ENCODE results near the gene AGO3.
"Not testable (repeated sequence)": the region's sequence is repeated elsewhere in the genome, so short reads cannot be mapped to it uniquely, and the experiment has no call there.

The AGO3 gene

DNA sequence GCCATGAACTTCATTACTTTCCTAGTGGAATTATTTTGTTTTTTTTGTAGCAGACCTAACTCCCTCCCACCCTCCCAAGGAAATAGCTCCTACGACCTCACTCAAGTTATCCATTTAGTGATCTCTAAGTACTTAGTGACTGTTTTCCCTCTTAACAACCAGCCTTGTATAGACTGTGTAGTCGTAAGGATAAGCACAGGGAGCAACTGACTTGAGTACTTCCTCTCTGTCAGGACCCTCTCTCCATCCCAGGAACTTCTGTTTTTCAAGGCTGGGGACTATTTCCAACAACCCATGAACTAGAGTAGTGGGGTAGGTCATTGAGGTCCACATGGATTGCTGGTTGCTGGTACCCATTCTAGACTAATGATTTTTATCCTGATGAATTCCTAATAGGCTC is 46.0 kb upstream of the AGO3 start:
- H3K4me3 ChIP-seq (ENCODE audit: low read depth, low read length): no peak overlapping the region
- no peak for TF ChIP-seq POLR2A (IDR thresholded peaks at IDR 0.05; ENCODE audit: extremely low read depth, insufficient read length)
- TF ChIP-seq, protein P1, sequence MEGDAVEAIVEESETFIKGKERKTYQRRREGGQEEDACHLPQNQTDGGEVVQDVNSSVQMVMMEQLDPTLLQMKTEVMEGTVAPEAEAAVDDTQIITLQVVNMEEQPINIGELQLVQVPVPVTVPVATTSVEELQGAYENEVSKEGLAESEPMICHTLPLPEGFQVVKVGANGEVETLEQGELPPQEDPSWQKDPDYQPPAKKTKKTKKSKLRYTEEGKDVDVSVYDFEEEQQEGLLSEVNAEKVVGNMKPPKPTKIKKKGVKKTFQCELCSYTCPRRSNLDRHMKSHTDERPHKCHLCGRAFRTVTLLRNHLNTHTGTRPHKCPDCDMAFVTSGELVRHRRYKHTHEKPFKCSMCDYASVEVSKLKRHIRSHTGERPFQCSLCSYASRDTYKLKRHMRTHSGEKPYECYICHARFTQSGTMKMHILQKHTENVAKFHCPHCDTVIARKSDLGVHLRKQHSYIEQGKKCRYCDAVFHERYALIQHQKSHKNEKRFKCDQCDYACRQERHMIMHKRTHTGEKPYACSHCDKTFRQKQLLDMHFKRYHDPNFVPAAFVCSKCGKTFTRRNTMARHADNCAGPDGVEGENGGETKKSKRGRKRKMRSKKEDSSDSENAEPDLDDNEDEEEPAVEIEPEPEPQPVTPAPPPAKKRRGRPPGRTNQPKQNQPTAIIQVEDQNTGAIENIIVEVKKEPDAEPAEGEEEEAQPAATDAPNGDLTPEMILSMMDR (IDR thresholded peaks at IDR 0.05; ENCODE audit: low read depth, low read length): no peak
- no peak for TF ChIP-seq MYC (IDR thresholded peaks at IDR 0.05; ENCODE audit: low read depth, low read length)
- TF ChIP-seq, protein P2, sequence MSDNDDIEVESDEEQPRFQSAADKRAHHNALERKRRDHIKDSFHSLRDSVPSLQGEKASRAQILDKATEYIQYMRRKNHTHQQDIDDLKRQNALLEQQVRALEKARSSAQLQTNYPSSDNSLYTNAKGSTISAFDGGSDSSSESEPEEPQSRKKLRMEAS (IDR thresholded peaks at IDR 0.05; ENCODE audit: low read depth, low read length): no peak
- peak; percentile 23 for DNase-seq (ENCODE audit: low read depth)

DNA sequence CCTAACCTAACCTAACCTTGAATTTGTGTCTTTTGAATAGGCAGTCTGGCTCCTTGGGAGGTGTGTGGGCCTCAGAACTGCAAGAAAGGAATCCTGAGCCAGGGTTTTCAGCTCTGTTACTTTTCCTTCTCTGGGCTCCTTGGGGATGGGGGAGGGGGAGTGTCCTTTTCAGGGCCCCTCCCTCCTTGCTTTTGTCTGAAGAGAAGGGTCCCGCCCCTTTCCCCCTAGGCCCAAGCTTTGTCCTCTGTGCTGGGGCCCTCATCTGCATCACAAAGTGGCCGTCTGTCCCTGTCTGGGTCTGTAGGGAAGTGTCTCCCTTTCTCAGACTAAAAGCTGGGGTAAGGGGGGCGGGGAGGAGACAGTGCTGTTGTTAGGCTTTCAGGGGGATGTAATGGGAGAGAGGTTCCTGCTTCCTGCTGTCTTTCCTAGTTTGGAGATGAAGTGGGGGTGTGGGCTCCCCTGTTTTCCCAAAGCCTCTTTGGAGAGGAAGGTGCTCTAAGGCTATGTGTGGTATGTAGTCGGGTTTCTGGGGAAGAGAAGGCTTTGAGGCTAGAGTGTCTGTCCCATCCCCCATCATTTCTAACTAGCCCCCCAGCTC is 44.8 kb upstream of the AGO3 start:
- DNase-seq (ENCODE audit: low read depth): peak; percentile 18
- no peak overlapping the region for H3K4me3 ChIP-seq (ENCODE audit: low read depth, low read length)
- TF ChIP-seq MYC (IDR thresholded peaks at IDR 0.05; ENCODE audit: low read depth, low read length) (no peak), POLR2A (IDR thresholded peaks at IDR 0.05; ENCODE audit: extremely low read depth, insufficient read length) (no peak)
- TF ChIP-seq, protein P2 (IDR thresholded peaks at IDR 0.05; ENCODE audit: low read depth, low read length): no peak
- TF ChIP-seq, protein P1 (IDR thresholded peaks at IDR 0.05; ENCODE audit: low read depth, low read length): no peak

GRCh38 chr1:35886577-35887431 is 44.1 kb upstream of the AGO3 start:
- peak; percentile 69 for DNase-seq (ENCODE audit: low read depth)
- TF ChIP-seq POLR2A (IDR thresholded peaks at IDR 0.05; ENCODE audit: extremely low read depth, insufficient read length): no peak
- TF ChIP-seq, protein P2 (IDR thresholded peaks at IDR 0.05; ENCODE audit: low read depth, low read length): no peak
- TF ChIP-seq MYC (IDR thresholded peaks at IDR 0.05; ENCODE audit: low read depth, low read length): no peak
- TF ChIP-seq, protein P1 (IDR thresholded peaks at IDR 0.05; ENCODE audit: low read depth, low read length): no peak
- H3K4me3 ChIP-seq (ENCODE audit: low read depth, low read length): no peak overlapping the region

GRCh38 chr1:35887508-35887907 is 43.4 kb upstream of the AGO3 start:
- TF ChIP-seq POLR2A (IDR thresholded peaks at IDR 0.05; ENCODE audit: extremely low read depth, insufficient read length) (no peak), MYC (IDR thresholded peaks at IDR 0.05; ENCODE audit: low read depth, low read length) (no peak)
- TF ChIP-seq, protein P2 (IDR thresholded peaks at IDR 0.05; ENCODE audit: low read depth, low read length): no peak
- TF ChIP-seq, protein P1 (IDR thresholded peaks at IDR 0.05; ENCODE audit: low read depth, low read length): no peak
- no peak for DNase-seq (ENCODE audit: low read depth)

DNA sequence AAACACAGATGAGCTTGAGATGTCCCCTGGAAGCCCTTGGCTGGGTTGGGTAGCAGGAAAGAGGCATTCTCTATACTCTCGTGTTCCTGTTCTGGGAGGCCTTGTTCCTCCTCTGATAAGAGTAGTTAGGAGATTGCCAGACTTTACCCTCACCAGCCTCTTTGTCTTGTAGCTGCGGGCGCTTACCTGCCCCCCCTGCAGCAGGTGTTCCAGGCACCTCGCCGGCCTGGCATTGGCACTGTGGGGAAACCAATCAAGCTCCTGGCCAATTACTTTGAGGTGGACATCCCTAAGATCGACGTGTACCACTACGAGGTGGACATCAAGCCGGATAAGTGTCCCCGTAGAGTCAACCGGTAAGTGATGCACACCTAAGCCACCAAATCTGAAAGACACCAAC is 42.6 kb upstream of the AGO3 start:
- no peak overlapping the region for H3K4me3 ChIP-seq (ENCODE audit: low read depth, low read length)
- no peak for DNase-seq (ENCODE audit: low read depth)
- TF ChIP-seq MYC (IDR thresholded peaks at IDR 0.05; ENCODE audit: low read depth, low read length) (no peak), POLR2A (IDR thresholded peaks at IDR 0.05; ENCODE audit: extremely low read depth, insufficient read length) (no peak)
- TF ChIP-seq, protein P2 (IDR thresholded peaks at IDR 0.05; ENCODE audit: low read depth, low read length): no peak
- TF ChIP-seq, protein P1 (IDR thresholded peaks at IDR 0.05; ENCODE audit: low read depth, low read length): no peak

More at GRCh38 chr1:35887508-35887907, 43.4 kb upstream of the AGO3 start:
- no peak overlapping the region for H3K4me3 ChIP-seq (ENCODE audit: low read depth, low read length)

DNA sequence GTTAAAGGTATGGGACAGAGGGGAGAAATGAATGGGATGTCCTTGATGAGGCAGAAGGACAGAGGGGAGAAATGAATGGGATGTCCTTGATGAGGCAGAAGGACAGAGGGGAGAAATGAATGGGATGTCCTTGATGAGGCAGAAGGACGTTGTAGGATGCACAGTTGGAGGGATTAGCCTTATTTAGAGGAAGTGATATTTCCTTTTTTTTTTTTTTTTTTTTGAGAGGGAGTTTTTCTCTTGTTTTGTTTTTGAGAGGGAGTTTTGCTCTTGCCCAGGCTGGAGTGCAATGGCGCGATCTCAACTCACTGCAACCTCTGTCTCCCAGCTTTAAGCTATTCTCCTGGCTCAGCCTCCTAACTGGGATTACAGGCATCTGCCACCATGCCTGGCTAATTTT is 41.9 kb upstream of the AGO3 start:
- not testable (repeated sequence) for DNase-seq (ENCODE audit: low read depth); H3K4me3 ChIP-seq (ENCODE audit: low read depth, low read length)
